ENCODE data around the gene ALOX5.

ALOX5 gene

GRCh38 chr10:45444022-45444421 lies 70.0 kb downstream of the ALOX5 start:
- DNase-seq = no peak

- DNase-seq = no peak
These were observed 71.2 kb downstream of the ALOX5 start for GRCh38 chr10:45444976-45445898.

- no peak for DNase-seq
These were observed 72.8 kb downstream of the ALOX5 start for GRCh38 chr10:45446858-45447257.

GRCh38 chr10:45447416-45447815 lies 73.4 kb downstream of the ALOX5 start:
- DNase-seq = no peak

GRCh38 chr10:45450866-45451265 lies 76.8 kb downstream of the ALOX5 start:
- DNase-seq = no peak

- no peak for DNase-seq
These were observed 77.4 kb downstream of the ALOX5 start for GRCh38 chr10:45451407-45451806.

GRCh38 chr10:45452268-45452667 lies 78.3 kb downstream of the ALOX5 start:
- no peak for DNase-seq

- no peak for DNase-seq
These were observed 78.9 kb downstream of the ALOX5 start for GRCh38 chr10:45452743-45453452.

- no peak for DNase-seq
These were observed 79.7 kb downstream of the ALOX5 start for GRCh38 chr10:45453639-45454255.

- DNase-seq = no peak
These were observed 80.2 kb downstream of the ALOX5 start for GRCh38 chr10:45454262-45454661.

GRCh38 chr10:45454859-45455258 lies 80.8 kb downstream of the ALOX5 start:
- no peak for DNase-seq

GRCh38 chr10:45456233-45456632 lies 82.2 kb downstream of the ALOX5 start:
- no peak for DNase-seq

- no peak for DNase-seq
These were observed 82.8 kb downstream of the ALOX5 start for GRCh38 chr10:45456822-45457221.

- DNase-seq = no peak
These were observed 83.5 kb downstream of the ALOX5 start for GRCh38 chr10:45457487-45457886.

- DNase-seq = no peak
These were observed 86.3 kb downstream of the ALOX5 start for GRCh38 chr10:45460235-45460878.

- DNase-seq = no peak
These were observed 87.0 kb downstream of the ALOX5 start for GRCh38 chr10:45461034-45461433.

- DNase-seq = no peak
These were observed 89.5 kb downstream of the ALOX5 start for GRCh38 chr10:45463244-45464116.

GRCh38 chr10:45464958-45465567 lies 91.0 kb downstream of the ALOX5 start:
- DNase-seq = no peak

- DNase-seq = no peak
These were observed 92.8 kb downstream of the ALOX5 start for GRCh38 chr10:45466784-45467183.

GRCh38 chr10:45468079-45468478 lies 94.1 kb downstream of the ALOX5 start:
- DNase-seq = no peak
